HepG2 (cell line): ENCODE data around the gene PLD1. TPM values are rescaled to one million over a fixed set of nuclear protein-coding genes. Genes with fewer than 3 reads are reported as not detected.

Source experiments
- CREM ChIP-seq, 2 experiments: sonication (generic) in 1 of 2; formaldehyde crosslinking in 1 of 2; IDR thresholded peaks; 2 replicates each; pipeline versions ENCODE4 v1.4.0 to v1.6.1; 2016 to 2020; ENCODE audit warnings: antibody characterized with exemption in 1 of 2, mild to moderate bottlenecking in 1 of 2, missing genetic modification reagents in 1 of 2
- REL ChIP-seq: sonication (generic); formaldehyde crosslinking; conservative IDR thresholded peaks from 2 replicates; pipeline ENCODE4 v1.8.0; 2022; ENCODE audit warnings: mild to moderate bottlenecking, missing genetic modification reagents, moderate library complexity
- TSC22D2 ChIP-seq: sonication (generic); formaldehyde crosslinking; IDR thresholded peaks from 2 replicates; pipeline ENCODE4 v1.5.1; 2020; ENCODE audit warnings: missing genetic modification reagents, mild to moderate bottlenecking, borderline replicate concordance
- ZC3H4 ChIP-seq: sonication (generic); formaldehyde crosslinking; IDR thresholded peaks from 2 replicates; pipeline ENCODE4 v1.4.0; 2020; ENCODE audit warnings: missing genetic modification reagents, borderline replicate concordance
- ZNF264 ChIP-seq: sonication (generic); formaldehyde crosslinking; IDR thresholded peaks from 2 replicates; pipeline ENCODE4 v1.4.0; 2020; ENCODE audit warnings: missing genetic modification reagents
- ZNF468 ChIP-seq: sonication (generic); formaldehyde crosslinking; IDR thresholded peaks from 2 replicates; pipeline ENCODE4 v1.8.0; 2022; ENCODE audit warnings: mild to moderate bottlenecking, moderate library complexity, missing genetic modification reagents
- ZNF724P ChIP-seq: sonication (generic); formaldehyde crosslinking; IDR thresholded peaks from 2 replicates; pipeline ENCODE4 v1.8.0; 2022; ENCODE audit warnings: missing genetic modification reagents, borderline replicate concordance
- ZNF878 ChIP-seq: sonication (generic); formaldehyde crosslinking; IDR thresholded peaks from 2 replicates; pipeline ENCODE4 v1.8.1; 2023; ENCODE audit warnings: mild to moderate bottlenecking, missing genetic modification reagents, moderate library complexity
- polyA plus RNA-seq, 8 experiments: library from polyadenylated mRNA; depleted of rRNA in 3 of 8; stranded (reverse) in 7 of 8; unstranded in 1 of 8; fragments of >200 nt; fragmentation: Illumina TruSeq in 4 of 8; extraction: Trizol in 4 of 8; gene quantifications; 2 replicates each; pipeline versions ENCODE4 v1.2.1 to v1.2.3, GENCODE V29; 2011 to 2016; ENCODE audit warnings: low read depth in 4 of 8, missing spikeins in 1 of 8, mixed read lengths in 1 of 8; ENCODE audit not compliant: insufficient read depth in 1 of 8
- total RNA-seq, 5 experiments: library from RNA; depleted of rRNA; stranded (reverse); fragments of >200 nt; fragmentation: Illumina TruSeq; extraction: Trizol; gene quantifications; 2 replicates each; pipeline ENCODE4 v1.2.3, GENCODE V29; 2016; ENCODE audit warnings: low read depth in 1 of 5
- TF ChIP-seq, protein P1 (sequence below): sonication (generic); formaldehyde crosslinking; IDR thresholded peaks from 2 replicates; pipeline ENCODE4 v1.4.0; 2020; ENCODE audit warnings: missing genetic modification reagents
- TF ChIP-seq, protein P2 (sequence below): sonication (generic); formaldehyde crosslinking; IDR thresholded peaks from 2 replicates; pipeline ENCODE4 v1.5.0; 2020; ENCODE audit warnings: mild to moderate bottlenecking, missing genetic modification reagents, borderline replicate concordance
- TF ChIP-seq, protein P3 (sequence below): sonication (generic); formaldehyde crosslinking; IDR thresholded peaks from 2 replicates; pipeline ENCODE4 v1.5.1; 2020; ENCODE audit warnings: missing genetic modification reagents, mild to moderate bottlenecking, borderline replicate concordance
- TF ChIP-seq, protein P4 (sequence below): sonication (generic); formaldehyde crosslinking; IDR thresholded peaks from 2 replicates; pipeline ENCODE4 v1.5.1; 2020; ENCODE audit warnings: mild to moderate bottlenecking, missing genetic modification reagents, moderate library complexity
- TF ChIP-seq, protein P5 (sequence below): sonication (generic); formaldehyde crosslinking; IDR thresholded peaks from 2 replicates; pipeline ENCODE4 v1.5.0; 2020; ENCODE audit warnings: missing genetic modification reagents

The PLD1 gene
- total and polyA plus RNA-seq, 2 of the 13 experiments (the other 11 are each of a cell fraction or from before 2014, with no cell fraction given) = 27.1 to 59.4 TPM

DNA sequence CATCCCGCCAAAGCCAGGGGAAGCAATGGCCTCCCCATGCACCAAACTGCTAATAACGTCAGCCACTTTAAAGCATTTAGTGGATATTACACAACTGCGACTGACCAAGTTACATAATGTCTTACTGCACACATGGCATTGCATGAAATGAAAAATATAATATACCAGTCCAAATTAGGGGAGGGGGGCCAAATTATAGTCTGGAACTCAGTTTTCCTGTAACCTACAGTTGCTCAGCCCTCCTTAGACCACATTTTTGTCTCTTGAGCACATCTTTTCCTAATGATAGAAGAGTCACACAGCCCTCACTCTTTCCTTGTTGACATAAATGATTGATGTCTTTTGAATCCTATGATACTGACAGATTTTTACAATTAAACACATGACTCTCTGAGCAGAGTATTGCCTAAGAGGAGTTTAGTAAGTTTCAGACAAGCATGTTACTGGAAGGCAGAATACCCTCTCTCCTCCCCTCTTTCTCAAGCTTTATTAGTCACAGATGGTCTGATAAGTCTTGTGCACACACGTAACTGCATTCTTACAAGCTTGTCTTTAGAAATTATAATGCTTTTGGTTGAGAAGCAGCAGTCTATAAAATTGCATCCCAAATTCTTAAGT lies 1.1 kb upstream of the PLD1 start (continued):
- TF ChIP-seq, protein P1, sequence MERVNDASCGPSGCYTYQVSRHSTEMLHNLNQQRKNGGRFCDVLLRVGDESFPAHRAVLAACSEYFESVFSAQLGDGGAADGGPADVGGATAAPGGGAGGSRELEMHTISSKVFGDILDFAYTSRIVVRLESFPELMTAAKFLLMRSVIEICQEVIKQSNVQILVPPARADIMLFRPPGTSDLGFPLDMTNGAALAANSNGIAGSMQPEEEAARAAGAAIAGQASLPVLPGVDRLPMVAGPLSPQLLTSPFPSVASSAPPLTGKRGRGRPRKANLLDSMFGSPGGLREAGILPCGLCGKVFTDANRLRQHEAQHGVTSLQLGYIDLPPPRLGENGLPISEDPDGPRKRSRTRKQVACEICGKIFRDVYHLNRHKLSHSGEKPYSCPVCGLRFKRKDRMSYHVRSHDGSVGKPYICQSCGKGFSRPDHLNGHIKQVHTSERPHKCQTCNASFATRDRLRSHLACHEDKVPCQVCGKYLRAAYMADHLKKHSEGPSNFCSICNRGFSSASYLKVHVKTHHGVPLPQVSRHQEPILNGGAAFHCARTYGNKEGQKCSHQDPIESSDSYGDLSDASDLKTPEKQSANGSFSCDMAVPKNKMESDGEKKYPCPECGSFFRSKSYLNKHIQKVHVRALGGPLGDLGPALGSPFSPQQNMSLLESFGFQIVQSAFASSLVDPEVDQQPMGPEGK (CRISPR knock-in tag) = peak; percentile 10; the same call in 1 of the 2 replicates
- TF ChIP-seq TSC22D2 (CRISPR knock-in tag) (no peak), REL (CRISPR knock-in tag) (no peak), ZNF878 (CRISPR knock-in tag) (0 out of 2 replicates have a peak, but pooled peaks have one; percentile 45), ZC3H4 (CRISPR knock-in tag) (peak; percentile 68; the same call in 1 of the 2 replicates), ZNF264 (CRISPR knock-in tag) (no peak), CREM (IDR thresholded peaks at IDR 0.05) (peak; percentile 11; the same call in 1 of the 2 replicates), CREM (CRISPR knock-in tag; IDR thresholded peaks at IDR 0.05) (no peak), ZNF468 (no peak), ZNF724P (CRISPR knock-in tag) (no peak)
- TF ChIP-seq, protein P2, sequence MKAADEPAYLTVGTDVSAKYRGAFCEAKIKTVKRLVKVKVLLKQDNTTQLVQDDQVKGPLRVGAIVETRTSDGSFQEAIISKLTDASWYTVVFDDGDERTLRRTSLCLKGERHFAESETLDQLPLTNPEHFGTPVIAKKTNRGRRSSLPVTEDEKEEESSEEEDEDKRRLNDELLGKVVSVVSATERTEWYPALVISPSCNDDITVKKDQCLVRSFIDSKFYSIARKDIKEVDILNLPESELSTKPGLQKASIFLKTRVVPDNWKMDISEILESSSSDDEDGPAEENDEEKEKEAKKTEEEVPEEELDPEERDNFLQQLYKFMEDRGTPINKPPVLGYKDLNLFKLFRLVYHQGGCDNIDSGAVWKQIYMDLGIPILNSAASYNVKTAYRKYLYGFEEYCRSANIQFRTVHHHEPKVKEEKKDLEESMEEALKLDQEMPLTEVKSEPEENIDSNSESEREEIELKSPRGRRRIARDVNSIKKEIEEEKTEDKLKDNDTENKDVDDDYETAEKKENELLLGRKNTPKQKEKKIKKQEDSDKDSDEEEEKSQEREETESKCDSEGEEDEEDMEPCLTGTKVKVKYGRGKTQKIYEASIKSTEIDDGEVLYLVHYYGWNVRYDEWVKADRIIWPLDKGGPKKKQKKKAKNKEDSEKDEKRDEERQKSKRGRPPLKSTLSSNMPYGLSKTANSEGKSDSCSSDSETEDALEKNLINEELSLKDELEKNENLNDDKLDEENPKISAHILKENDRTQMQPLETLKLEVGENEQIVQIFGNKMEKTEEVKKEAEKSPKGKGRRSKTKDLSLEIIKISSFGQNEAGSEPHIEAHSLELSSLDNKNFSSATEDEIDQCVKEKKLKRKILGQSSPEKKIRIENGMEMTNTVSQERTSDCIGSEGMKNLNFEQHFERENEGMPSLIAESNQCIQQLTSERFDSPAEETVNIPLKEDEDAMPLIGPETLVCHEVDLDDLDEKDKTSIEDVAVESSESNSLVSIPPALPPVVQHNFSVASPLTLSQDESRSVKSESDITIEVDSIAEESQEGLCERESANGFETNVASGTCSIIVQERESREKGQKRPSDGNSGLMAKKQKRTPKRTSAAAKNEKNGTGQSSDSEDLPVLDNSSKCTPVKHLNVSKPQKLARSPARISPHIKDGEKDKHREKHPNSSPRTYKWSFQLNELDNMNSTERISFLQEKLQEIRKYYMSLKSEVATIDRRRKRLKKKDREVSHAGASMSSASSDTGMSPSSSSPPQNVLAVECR (CRISPR knock-in tag) = no peak
- TF ChIP-seq, protein P3, sequence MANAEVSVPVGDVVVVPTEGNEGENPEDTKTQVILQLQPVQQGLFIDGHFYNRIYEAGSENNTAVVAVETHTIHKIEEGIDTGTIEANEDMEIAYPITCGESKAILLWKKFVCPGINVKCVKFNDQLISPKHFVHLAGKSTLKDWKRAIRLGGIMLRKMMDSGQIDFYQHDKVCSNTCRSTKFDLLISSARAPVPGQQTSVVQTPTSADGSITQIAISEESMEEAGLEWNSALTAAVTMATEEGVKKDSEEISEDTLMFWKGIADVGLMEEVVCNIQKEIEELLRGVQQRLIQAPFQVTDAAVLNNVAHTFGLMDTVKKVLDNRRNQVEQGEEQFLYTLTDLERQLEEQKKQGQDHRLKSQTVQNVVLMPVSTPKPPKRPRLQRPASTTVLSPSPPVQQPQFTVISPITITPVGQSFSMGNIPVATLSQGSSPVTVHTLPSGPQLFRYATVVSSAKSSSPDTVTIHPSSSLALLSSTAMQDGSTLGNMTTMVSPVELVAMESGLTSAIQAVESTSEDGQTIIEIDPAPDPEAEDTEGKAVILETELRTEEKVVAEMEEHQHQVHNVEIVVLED (CRISPR knock-in tag) = no peak
- TF ChIP-seq, protein P4, sequence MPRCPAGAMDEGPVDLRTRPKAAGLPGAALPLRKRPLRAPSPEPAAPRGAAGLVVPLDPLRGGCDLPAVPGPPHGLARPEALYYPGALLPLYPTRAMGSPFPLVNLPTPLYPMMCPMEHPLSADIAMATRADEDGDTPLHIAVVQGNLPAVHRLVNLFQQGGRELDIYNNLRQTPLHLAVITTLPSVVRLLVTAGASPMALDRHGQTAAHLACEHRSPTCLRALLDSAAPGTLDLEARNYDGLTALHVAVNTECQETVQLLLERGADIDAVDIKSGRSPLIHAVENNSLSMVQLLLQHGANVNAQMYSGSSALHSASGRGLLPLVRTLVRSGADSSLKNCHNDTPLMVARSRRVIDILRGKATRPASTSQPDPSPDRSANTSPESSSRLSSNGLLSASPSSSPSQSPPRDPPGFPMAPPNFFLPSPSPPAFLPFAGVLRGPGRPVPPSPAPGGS (CRISPR knock-in tag) = no peak
- TF ChIP-seq, protein P5, sequence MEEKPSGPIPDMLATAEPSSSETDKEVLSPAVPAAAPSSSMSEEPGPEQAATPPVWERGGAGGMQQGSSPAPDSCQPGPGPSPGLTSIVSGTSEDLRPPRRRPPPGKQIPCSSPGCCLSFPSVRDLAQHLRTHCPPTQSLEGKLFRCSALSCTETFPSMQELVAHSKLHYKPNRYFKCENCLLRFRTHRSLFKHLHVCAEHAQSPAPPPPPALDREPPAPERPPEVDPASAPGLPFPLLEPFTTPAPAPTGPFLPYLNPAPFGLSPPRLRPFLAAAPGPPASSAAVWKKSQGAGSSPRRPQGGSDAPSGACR = no peak
